ENCODE measurements around the gene COL20A1.
"Not testable (repeated sequence)": the region's sequence is repeated elsewhere in the genome, so short reads cannot be mapped to it uniquely, and the experiment has no call there.

Gene COL20A1

DNA sequence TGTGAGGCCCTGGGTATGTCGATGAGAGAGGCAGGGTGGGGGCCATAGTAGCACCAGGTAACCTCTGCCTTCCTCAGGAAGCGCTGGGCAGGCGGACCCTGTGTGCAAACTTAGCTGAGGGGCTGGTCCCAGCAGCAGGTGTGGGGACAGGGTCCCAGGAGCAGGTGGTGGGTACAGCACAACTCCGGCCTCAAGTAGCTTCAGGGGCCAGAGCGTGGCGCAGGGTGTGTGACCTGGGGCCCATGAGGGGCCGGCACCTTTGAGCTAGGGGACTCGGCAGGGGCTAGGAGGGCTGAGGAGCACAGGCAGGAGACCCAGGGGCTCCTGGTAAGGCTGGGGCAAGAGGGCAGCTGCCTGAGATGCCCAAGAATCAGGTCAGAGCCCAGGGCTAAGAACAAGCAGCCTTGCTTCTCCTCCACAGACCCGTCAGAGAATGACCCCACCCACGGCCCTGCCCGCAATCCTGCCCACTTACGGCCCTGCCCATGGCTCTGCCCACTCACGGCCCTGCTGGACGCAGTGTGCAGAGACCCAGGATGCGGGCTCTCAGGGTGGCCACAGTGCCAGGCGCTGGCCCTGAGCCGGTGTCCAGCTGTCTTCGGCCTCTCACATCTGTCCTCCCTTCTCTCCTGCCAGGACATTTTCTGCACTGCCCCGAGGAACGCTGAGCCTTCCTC is 37.2 kb downstream of the COL20A1 start:
- TF ChIP-seq, protein P1, sequence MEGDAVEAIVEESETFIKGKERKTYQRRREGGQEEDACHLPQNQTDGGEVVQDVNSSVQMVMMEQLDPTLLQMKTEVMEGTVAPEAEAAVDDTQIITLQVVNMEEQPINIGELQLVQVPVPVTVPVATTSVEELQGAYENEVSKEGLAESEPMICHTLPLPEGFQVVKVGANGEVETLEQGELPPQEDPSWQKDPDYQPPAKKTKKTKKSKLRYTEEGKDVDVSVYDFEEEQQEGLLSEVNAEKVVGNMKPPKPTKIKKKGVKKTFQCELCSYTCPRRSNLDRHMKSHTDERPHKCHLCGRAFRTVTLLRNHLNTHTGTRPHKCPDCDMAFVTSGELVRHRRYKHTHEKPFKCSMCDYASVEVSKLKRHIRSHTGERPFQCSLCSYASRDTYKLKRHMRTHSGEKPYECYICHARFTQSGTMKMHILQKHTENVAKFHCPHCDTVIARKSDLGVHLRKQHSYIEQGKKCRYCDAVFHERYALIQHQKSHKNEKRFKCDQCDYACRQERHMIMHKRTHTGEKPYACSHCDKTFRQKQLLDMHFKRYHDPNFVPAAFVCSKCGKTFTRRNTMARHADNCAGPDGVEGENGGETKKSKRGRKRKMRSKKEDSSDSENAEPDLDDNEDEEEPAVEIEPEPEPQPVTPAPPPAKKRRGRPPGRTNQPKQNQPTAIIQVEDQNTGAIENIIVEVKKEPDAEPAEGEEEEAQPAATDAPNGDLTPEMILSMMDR (IDR thresholded peaks at IDR 0.05; ENCODE audit: control extremely low read depth, extremely low read depth, low read depth, missing control alignments): no peak
- ChIA-PET CTCF (no interaction called here), POLR2A (no interaction called here)
- no peak for DNase-seq (ENCODE audit: extremely low spot score)

DNA sequence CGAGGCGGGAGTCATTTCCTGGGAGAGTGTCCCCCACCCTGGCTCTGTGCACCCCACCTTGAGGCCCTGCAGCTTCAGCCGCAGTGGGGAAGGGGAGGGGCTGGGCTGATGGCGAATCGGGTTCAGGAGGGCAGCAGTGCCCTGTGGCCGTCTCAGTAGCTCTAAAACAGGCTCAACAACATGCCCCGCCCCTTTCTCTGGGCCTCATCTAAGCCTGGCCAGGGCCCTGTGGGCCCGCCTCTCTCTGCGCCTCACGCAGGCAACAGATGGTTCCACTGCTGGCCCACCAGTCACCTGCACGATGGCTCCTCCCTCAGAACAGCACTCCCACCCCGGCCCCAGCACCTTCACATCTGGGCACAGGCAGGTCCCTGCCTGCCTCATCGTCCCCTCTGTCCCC is 38.0 kb downstream of the COL20A1 start:
- ChIA-PET POLR2A (no interaction called here), CTCF (no interaction called here)
- TF ChIP-seq, protein P1 (IDR thresholded peaks at IDR 0.05; ENCODE audit: control extremely low read depth, extremely low read depth, low read depth, missing control alignments): no peak
- no peak for DNase-seq (ENCODE audit: extremely low spot score)

DNA sequence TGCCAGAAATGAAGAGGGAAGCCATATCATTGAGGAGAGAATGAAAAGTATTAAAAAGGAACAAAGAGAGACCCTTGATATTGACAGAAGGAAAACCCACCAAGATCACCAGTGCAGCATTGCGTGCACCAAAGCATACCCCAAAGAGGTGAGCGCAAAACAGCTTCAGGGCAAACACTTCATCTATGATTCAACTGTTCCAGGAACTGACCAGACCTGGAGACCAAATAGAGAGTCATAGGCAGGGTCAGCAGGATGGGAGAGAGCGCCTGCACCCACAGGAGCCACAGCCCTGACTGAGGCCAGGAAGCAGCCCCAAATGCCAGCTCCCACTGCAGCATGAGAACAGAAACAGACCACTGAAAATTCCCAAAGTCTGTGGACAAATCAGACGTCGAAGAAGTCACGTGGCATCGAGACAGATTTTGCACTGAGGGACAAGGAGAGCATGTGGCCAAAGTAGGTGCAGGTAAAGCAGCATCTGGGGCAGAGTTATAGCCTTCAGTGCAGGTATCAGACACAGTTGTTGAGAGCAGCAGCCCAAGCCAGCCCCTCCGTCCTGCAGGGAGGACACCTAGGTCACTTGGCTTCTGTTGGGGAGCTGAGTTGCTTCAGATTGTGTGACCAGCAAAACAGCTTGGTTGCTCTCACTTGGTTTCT is 38.9 kb downstream of the COL20A1 start:
- TF ChIP-seq, protein P1 (IDR thresholded peaks at IDR 0.05; ENCODE audit: control extremely low read depth, extremely low read depth, low read depth, missing control alignments): no peak
- ChIA-PET POLR2A (no interaction called here), CTCF (interaction anchor here (1.0 kb wide), 1 partner anchor 149 kb away, joined by 3 read pairs; no protein-coding TSS in a partner anchor)
- no peak for DNase-seq (ENCODE audit: extremely low spot score)

DNA sequence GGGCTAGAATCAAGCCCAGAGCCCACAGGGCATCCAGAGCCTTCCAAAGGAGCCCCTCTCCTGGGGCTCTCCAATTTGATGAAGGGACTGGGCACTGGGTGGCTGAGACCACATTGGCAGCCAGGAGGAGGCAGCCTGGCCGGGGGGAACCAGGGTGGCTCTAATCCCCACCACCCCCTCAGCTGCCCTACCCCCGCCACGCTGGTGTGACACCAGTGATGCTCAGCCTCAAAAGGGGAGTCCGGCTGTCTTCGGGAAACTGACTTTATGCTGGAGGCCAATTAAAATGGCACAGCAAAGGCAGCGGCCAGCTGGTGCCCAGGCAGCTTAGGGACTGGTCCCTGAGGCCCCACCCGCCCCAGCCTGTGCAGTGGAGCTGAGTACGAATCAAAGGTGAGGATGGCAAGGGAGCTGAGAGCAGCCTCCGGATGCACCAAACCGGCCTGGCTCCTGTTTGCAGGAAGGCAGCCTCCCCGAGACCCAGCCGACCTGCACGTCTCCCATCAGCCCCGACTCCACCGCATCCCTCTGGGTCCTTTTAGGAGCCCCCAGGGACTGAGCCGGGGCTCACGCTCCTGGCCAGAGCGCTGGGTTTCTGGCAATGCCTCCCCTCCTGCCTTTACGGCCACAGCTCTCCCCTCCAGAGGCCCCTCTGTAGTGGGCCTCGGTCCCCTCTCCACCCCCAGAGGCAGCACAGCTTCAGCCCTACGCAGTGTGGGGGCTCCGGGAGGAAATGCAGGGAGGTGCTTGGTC is 39.7 kb downstream of the COL20A1 start:
- no peak for DNase-seq (ENCODE audit: extremely low spot score)
- POLR2A ChIA-PET: no interaction called here
- TF ChIP-seq, protein P1 (IDR thresholded peaks at IDR 0.05; ENCODE audit: control extremely low read depth, extremely low read depth, low read depth, missing control alignments): no peak
- CTCF ChIA-PET: interaction anchor here (1.0 kb wide), 1 partner anchor 149 kb away, joined by 3 read pairs; no protein-coding TSS in a partner anchor

DNA sequence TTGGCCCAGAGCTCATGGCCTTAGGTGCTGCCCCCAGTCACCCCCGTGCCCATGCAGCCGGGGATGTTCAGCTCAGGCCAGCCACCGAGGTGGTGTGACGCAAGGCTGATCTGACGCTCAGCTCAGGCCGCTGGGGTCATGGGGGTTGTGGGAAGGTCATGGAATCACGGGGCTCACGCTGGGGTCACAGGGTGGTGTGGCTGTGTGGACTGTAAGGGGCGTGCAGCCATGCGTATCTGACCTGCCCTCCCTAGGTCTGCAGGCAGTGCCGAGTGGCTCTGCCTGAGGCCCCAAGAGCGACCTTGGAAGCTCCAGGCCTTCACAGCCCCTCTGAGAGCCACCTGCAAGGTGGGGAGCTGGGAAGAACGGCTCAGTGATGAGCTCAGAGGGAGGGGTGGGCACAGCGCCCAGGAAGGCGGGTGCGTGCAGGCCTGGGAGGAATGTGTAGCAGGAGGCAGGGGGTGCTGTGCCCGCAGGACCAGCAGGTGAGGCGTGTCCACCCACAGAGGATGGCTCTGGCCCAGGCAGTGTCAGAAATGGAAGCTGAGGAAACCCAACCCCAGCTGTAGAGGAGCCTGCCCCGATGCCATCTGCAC is 40.4 kb downstream of the COL20A1 start:
- TF ChIP-seq, protein P1 (IDR thresholded peaks at IDR 0.05; ENCODE audit: control extremely low read depth, extremely low read depth, low read depth, missing control alignments): no peak
- CTCF ChIA-PET: interaction anchor here (0.8 kb wide), 1 partner anchor 42 kb away, joined by 3 read pairs; no protein-coding TSS in a partner anchor
- POLR2A ChIA-PET: no interaction called here
- no peak for DNase-seq (ENCODE audit: extremely low spot score)

DNA sequence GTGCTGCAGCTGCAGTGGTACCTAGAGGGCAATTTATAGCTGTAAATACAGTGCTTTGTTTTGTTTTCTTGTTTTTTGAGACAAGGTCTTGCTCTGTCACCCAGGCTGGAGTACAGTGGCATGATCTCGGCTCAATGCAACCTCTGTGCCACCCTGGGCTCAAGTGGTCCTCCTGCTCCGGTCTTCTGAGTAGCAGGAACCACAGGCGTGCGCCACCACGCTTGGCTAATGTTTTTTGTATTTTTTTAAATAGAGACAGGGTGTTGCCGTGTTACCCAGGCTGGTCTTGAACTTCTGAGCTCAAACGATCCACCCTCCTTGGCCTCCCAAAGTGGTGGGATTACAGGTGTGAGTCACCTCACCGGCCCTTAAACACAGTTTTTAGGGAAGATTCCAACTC is 41.4 kb downstream of the COL20A1 start:
- TF ChIP-seq, protein P1 (IDR thresholded peaks at IDR 0.05; ENCODE audit: control extremely low read depth, extremely low read depth, low read depth, missing control alignments): no peak
- no peak for DNase-seq (ENCODE audit: extremely low spot score)
- ChIA-PET CTCF (no interaction called here), POLR2A (no interaction called here)

DNA sequence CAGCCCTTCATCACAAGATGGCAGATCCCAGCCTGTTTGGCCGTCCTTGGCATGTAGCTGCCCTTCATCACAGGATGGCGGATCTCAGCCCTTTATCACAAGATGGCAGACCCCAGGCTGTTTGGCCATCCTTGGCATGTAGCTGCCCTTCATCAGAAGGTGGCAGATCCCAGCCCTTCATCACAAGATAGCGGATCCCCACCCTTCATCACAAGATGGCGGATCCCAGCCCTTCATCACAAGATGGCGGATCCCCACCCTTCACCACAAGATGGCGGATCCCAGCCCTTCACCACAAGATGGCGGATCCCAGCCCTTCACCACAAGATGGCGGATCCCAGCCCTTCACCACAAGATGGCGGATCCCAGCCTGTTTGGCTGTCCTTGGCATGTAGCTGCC is 42.1 kb downstream of the COL20A1 start:
- DNase-seq (ENCODE audit: extremely low spot score); POLR2A ChIA-PET: not testable (repeated sequence)
- CTCF ChIA-PET: interaction anchor here (0.7 kb wide), 1 partner anchor 10 kb away, joined by 3 read pairs; no protein-coding TSS in a partner anchor
